ENCODE results near the gene RRP1. TPM values are rescaled to one million over a fixed set of nuclear protein-coding genes. Genes with fewer than 3 reads are reported as not detected.

Gene RRP1
- total RNA-seq, 2 donors from 2014 or later: 10.7 to 14.3 TPM

DNA sequence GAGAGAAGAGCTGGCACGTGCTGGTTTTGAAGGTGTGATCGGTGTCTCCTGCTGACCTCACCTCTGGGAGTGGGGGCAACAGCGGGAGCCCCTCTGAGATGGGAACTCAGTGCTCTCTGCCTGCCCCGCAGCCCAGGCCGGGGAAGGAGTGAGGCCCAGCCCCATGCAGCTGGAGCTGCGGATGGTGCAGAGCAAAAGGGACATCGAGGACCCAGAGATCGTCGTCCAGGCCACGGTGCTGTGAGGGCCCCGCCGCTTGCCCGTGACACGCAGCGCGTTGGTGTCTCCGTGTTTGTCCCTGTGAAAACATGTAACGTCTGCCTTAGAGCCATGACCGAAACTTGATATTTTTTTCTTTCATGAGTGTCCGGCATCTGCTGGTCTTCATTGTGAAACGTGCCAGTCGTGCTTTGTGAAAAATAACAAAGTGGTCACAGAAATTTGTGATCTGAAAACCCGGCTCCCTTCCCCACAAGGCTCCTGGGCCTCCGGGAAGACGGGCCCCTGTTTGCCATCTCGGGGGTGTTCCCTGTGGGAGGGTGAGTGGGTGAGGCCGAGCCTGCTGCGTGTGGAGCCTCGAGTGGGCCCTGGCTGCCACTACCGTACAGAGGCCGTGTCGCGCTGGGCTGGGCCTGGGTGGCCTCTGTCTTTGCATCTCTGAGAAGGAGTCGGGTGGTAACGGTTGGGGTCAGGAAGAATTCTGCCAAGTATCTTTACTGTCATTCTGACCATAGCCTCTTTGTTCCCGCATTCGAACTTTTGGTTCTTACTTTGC lies 33.4 kb upstream of the RRP1 start:
- intact Hi-C loops (cut with DNase I): loop anchor here in 1 of 2 donors (10.0 kb wide), 1 partner anchor 801 kb away; no protein-coding TSS in a partner anchor
- no peak for DNase-seq (ENCODE audit: low spot score)

GRCh38 chr21:43757601-43758000 lies 31.8 kb upstream of the RRP1 start:
- no peak for DNase-seq (ENCODE audit: low spot score)
- intact Hi-C loops (cut with DNase I): loop anchor here in 1 of 2 donors (10.0 kb wide), 1 partner anchor 803 kb away; no protein-coding TSS in a partner anchor

- intact Hi-C loops (cut with DNase I): loop anchor here in 1 of 2 donors (10.0 kb wide), 1 partner anchor 803 kb away; no protein-coding TSS in a partner anchor
- DNase-seq (ENCODE audit: low spot score): no peak
Observed at GRCh38 chr21:43758111-43758641, 31.2 kb upstream of the RRP1 start.

DNA sequence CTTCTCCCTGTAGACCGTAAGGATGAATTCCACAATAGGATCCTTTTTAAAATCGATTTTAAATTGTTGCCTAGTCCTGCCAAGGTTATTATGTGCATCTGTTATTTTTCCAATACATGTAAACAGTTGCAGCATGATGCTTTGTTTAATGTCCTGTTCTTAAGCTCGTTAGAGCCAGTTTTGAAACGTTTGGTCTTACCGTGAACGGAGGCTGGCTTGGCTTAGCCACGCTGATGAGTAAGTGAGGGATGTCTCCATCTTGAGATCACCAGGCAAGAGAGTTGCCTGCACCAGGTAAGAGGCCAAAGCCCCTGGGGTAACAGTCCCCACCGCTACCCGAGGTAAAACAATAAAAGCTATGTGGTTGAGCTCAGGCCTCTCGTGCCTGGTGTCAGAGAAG lies 30.6 kb upstream of the RRP1 start:
- intact Hi-C loops (cut with DNase I): loop anchor here in 1 of 2 donors (10.0 kb wide), 1 partner anchor 804 kb away; no protein-coding TSS in a partner anchor
- DNase-seq (ENCODE audit: low spot score): no peak

DNA sequence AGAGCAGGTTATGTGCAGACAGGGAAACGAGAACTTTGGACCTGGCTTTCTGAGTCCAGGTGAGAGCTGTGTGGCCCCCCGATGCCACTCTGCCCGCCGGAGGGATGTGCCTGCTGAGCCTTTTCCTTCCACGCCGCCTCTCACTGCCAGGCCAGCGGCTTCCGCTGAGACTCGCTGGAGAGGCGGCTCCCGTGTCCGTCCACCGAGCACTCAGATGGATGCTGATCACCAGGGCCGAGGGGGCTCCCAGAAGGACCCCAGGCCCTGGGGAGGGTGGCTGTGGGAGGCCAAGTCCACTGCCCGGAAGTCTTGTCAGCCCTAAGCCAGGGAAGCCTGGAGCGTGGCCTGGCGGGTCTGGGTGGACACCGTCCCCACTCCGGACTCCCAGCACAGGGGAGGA lies 29.7 kb upstream of the RRP1 start:
- intact Hi-C loops (cut with DNase I): loop anchor here in 1 of 2 donors (10.0 kb wide), 1 partner anchor 805 kb away; no protein-coding TSS in a partner anchor

GRCh38 chr21:43760391-43760958 lies 28.9 kb upstream of the RRP1 start:
- intact Hi-C loops (cut with DNase I): no loop called here
- DNase-seq (ENCODE audit: low spot score): no peak

More for the DNA sequence above, 29.7 kb upstream of the RRP1 start:
- DNase-seq (ENCODE audit: low spot score): no peak

DNA sequence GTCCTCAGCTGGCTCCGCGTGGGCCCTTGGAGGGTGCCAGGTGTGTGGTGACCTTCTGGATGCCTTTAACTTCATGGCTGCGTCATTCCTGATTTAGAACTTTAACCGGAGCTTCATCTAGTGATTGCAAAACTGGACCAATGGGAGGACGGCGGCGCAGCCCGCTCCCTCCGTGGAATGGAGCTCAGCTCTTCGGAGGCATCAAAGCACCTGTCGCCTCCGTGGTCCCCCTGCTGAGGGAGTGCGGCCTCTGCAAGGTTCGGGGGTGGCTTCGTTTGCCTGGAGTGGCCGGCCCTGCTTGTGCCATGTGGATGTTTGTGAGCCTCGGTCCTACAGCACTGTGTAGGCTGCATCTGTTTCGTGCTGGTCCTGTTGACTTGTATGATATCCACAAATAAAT lies 27.5 kb upstream of the RRP1 start:
- DNase-seq (ENCODE audit: low spot score): no peak
- intact Hi-C loops (cut with DNase I): no loop called here

GRCh38 chr21:43762303-43763128 lies 26.9 kb upstream of the RRP1 start:
- no peak for DNase-seq (ENCODE audit: low spot score)
- intact Hi-C loops (cut with DNase I): no loop called here

DNA sequence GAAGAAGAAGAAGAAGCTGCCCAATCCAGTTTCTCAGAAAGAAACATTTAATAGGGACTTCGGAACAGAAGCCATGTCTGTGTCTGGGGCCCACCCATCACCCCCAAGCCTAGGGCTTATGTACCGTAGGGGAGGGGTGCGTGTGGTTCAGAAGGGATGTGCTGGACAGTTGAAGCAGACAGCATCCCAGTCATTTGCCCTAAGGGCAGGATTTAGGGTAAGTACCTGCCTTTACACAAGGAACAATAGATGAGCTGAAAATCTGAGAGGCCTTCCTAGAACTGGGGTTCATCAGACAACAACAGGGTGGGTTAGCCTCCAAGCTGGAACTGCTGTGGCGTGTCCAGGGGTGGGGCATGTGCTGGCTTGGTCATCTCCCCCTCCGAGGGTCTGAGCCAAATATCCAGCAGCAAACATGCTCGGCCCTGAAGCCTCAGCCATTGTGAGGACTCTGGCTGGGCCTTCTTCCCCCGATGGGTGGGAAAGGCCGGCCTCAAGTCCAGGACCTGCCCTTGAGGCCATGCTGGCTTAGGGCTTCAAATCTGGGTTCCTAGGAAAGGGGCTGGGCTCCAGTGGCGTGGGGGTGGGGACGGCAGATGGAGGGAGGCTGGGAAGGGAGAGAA lies 25.4 kb upstream of the RRP1 start:
- intact Hi-C loops (cut with DNase I): no loop called here
- DNase-seq (ENCODE audit: low spot score): no peak

DNA sequence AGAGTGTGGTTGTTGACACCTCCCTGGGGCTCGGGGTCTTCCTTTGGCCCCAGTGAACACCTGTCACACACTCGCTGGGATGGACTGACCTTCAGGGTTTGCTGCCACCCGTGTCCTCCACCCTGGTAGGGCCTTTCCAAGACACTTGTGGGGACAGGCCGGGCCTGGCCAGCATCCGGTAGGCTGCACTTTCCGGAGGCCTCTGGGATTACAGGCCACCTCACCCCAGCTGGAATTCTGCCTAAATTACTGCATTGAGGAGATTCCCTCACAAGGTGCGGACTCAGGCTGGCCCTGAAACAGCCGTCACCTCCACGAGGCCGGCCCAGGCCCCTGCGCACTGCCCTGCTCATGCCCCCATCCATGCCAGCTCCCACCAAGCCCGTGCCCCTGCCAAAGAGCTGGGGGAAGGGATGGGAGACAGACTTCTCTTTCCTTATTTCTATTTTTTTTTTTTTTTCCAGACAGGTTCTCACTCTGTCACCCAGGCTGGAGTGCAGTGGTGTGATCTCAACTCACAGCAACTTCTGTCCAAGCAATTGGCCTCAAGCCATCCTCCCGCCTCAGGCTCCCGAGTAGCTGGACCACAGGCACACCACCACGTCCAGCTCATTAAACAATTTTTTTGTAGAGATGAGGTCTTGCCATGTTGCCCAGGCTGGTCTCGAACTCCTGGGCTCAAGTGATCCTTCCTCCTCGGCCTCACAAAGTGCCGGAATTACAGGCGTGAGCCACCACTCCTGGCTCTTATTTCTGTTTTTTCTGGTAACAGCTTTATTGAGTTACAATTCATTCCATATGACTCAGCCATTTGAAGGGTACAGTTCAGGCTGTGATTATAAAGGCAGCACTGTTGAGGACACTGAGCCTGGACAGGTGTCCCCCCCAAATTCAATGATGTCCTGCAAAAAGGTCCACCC lies 24.5 kb upstream of the RRP1 start:
- DNase-seq (ENCODE audit: low spot score): no peak
- intact Hi-C loops (cut with DNase I): no loop called here

GRCh38 chr21:43766734-43767497 lies 22.5 kb upstream of the RRP1 start:
- intact Hi-C loops (cut with DNase I): no loop called here
- DNase-seq (ENCODE audit: low spot score): no peak

- DNase-seq (ENCODE audit: low spot score): no peak
Observed at GRCh38 chr21:43767498-43767983, 21.8 kb upstream of the RRP1 start.

DNA sequence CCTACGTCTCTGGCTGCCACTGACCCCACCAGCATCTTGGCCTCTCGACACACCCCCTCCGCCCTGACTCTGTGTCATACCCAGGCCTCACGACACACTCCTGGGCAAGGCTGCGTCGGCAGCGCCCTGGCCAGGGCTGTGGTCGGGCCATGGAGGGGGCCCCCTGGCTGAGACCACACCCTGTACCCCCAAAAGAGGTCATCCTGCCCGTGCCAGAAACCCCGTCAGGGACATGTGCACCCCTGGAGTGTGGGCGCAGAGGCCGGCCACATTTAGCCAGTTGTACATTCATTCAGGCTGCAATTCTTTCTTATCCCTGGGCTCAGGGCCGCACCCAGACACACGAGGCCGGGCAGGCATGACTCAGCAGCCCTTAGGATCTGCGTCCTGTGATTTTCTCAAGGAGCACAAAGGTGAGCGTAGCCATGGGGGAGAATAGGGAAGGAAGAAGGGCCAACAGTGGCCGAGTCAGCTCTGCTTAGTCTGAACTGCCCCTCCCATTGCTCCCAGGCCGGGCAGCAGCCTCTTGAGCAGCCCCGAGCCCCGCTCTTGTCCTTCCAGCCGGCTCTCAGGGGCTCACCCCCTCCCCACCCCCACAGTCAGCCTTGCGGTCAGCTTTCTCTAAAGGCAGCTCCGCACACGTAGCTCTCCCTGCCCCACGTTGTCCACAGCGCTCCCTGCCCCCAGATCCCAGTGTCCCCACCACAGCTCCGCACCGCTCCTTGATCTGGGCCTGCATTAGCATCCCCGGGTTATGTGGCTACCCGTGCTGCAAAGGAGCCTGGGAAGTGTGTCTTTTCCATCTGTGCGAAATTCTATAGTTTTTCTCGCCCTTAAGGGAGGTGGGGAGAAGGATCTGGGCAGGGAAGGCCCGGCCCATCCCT lies 21.2 kb upstream of the RRP1 start:
- DNase-seq (ENCODE audit: low spot score): no peak
- intact Hi-C loops (cut with DNase I): no loop called here

More at GRCh38 chr21:43767498-43767983, 21.8 kb upstream of the RRP1 start:
- intact Hi-C loops (cut with DNase I): no loop called here

- no peak for DNase-seq (ENCODE audit: low spot score)
- intact Hi-C loops (cut with DNase I): no loop called here
Observed at GRCh38 chr21:43768868-43769167, 20.6 kb upstream of the RRP1 start.

DNA sequence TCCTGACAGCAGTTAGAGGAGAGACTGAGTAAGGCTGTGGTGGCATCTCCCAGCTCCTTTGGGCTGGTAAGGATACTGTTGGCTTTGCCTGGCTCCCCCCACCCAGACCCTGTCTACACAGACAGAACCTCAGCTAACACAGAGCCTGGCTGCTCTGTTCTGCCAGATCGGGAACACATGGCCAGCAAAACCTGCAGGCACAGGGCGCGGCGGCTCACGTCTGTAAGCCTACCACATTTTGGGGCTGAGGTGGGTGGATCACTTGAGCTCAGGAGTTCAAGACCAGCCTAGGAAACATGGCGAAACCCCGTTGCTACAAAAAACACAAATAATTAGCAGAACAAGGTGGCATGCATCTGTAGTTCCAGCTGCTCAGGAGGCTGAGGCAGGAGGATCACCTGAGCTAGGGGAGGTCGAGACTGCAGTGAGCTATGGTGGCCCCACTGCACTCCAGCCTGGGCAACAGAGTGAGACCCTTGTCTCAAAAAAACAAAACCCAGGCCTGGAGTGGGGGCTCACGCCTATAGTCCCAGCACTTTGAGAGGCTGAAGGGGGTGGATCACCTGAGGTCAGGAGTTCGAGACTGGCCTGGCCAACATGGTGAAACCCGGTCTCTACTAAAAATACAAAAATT lies 19.9 kb upstream of the RRP1 start:
- intact Hi-C loops (cut with DNase I): no loop called here

GRCh38 chr21:43770066-43770655 lies 19.2 kb upstream of the RRP1 start:
- intact Hi-C loops (cut with DNase I): no loop called here
- no peak for DNase-seq (ENCODE audit: low spot score)

More for the DNA sequence above, 19.9 kb upstream of the RRP1 start:
- no peak for DNase-seq (ENCODE audit: low spot score)

Measured in posterior vena cava (tissue), 2 donors.